Stimulated activated CD4-positive, alpha-beta T cell treated with anti-CD3 and anti-CD28 coated beads, Interleukin-4, amount 100 ng/mL, for 4 hours (primary cell): ENCODE results near the gene MTURN.
"Not testable (repeated sequence)": the region's sequence is repeated elsewhere in the genome, so short reads cannot be mapped to it uniquely, and the experiment has no call there.

ENCODE experiments used
- DNase-seq, 2 experiments: peaks; one replicate each; pipeline ENCODE4 v3.0.0-alpha.2; 2020

Gene MTURN

DNA sequence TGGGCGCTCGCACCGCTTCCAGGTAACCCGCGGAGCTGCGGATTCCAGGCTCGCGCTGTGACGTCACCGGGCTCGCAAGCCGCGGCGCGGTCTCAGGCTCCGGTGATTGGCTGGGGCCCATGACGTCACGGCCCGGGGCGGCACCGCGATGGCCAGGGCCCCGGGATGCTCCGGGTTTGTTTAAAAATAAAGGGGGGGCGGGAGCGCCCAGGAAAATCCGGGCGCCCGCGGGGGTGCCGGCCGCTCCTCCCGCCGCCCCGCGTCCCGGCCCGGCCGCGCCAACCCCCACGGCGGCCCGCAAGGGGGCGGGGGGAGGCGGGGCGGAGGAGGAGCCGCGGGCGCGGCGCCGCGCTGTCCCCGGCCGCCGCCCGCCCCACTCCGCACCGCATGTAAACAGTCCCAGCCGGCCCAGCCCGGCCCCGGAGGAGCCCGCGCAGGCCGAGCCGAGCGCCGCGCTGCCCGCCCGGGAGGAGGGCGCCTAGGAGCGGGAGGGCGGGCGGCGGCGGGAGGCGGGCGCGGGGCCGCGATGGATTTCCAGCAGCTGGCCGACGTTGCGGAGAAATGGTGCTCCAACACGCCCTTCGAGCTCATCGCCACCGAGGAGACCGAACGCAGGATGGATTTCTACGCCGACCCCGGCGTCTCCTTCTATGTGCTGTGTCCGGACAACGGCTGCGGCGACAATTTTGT, at the start of gene MTURN:
Gene MTURN (plus strand): TSS at position 376 of the 690 bp plus-strand sequence. CDS start 151 bp downstream, at position 527.
- peak; percentile 84 to 88 for DNase-seq

DNA sequence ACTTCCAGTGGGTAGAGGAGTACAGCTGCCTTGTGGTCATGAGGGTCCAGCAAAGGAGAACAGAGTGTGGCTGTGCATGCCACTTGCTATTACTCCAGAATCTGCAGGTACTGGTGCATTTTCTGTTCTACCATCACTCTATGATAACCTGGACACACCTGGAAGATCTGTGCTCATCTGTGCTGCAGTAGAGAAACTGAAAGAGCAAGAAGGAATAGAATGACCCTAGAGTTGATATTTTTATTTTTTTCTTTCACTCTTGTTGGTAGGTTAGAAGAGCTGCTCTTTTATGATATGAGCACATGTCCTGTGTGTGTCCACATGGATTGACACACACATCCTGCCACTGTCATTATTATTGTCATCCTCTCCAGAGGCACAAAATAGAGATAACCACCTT, 48.3 kb upstream of the MTURN start:
- DNase-seq = no peak

DNA sequence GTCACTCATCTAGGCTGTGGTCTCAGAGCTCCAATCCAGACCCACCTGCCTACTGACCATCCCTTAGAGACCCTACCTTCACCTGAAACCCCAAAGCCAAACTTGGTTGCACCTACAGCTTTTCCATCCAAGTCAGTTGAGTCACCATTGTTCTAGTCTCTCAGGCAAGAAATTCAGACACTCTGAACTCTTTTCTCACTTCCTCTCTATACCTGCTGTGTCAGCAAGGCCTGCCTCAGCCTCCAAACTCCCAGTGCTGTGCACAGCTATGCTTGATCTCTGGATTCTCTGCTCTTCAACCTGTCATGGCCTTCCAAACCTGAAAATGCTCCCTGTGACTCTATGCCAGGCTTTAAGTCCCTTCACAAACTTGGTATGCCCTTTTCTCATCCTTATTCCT, 47.4 kb upstream of the MTURN start:
- no peak for DNase-seq

DNA sequence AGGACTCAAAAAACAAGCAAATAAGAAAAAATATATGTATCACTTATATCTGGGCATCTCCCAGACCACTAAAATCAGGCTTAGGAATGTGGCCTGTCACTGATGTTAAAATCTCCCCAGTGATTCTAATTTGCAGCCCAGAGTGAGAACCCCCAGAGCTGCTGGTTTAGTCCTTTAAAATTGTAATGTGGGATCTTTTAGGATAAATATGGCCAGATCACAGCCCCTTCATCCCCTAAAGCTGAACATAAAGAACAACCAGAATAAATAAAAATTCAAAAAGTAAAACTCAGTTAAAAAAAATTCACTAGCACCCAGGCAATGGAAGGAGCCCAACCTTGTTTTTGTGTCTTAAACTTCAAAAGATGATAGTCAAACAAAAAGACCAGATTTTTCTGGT, 46.4 kb upstream of the MTURN start:
- no peak for DNase-seq

GRCh38 chr7:30090111-30090510, 44.7 kb upstream of the MTURN start:
- DNase-seq = no peak

DNA sequence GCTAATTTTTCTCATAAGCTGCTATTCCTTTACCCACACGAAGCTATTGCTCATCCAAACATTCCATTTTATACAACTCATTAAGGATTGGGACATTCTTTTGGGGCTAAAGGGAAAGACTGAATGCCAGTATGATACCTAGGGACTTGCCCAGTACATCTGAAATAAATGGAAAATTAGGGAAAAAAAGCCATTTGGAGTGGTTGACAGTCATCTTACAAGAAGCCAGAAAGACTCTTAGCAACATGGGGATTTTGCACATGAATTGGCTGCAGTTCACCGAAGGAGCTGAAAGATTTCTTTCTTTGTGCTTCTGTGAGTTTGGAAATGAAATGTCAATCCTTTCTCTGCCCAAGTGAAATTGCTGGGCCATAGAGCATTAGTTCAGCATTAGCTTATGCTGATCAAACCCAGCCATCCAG, 43.3 kb upstream of the MTURN start:
- no peak for DNase-seq

GRCh38 chr7:30091987-30092386, 42.8 kb upstream of the MTURN start:
- no peak for DNase-seq

GRCh38 chr7:30093420-30093952, 41.3 kb upstream of the MTURN start:
- no peak for DNase-seq

GRCh38 chr7:30098599-30098998, 36.2 kb upstream of the MTURN start:
- DNase-seq = not testable (repeated sequence)

GRCh38 chr7:30102281-30102680, 32.5 kb upstream of the MTURN start:
- no peak for DNase-seq

GRCh38 chr7:30104157-30104556, 30.6 kb upstream of the MTURN start:
- no peak for DNase-seq

GRCh38 chr7:30112103-30112713, 22.6 kb upstream of the MTURN start:
- no peak for DNase-seq

DNA sequence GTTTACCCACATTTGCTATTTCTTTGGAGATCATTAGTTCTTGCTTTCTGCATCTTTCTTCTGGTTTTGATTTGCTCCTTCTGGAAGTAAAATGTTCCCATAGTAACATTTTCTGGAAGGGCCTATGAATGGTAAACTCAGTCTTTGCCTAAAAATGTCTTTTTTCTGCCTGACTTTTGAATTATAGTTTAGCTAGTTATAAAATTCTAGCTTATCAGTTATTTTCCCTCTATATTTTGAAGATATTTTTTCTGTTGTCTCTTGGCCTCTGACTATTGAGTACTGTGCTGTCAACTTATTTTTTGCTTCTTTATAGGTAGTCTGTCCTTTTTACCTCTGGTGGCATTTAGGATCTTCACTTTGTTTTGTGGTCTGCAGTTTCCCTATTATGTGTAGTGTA, 21.6 kb upstream of the MTURN start:
- DNase-seq = no peak

- DNase-seq = no peak
These were observed 20.1 kb upstream of the MTURN start for GRCh38 chr7:30114536-30115238.

DNA sequence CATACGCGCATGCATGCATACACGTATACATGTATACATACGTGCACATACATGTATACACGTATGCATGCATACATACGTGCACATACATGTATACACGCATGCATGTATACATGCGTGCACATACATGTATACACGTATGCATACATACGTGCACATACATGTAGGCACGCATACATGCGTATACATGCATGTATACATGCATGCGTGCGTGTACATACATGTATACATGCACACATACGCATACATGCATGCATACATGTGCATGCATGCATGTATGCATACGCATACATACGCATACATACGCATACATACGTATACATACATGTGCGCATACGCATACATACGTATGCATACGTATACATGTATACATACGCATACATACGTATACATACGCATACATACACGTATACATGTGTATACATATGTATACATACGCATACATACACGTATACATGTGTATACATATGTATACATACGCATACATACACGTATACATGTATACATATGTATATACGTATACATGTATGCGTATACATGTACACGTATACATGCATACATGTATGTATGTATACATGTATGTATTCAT, 19.0 kb upstream of the MTURN start:
- no peak for DNase-seq

DNA sequence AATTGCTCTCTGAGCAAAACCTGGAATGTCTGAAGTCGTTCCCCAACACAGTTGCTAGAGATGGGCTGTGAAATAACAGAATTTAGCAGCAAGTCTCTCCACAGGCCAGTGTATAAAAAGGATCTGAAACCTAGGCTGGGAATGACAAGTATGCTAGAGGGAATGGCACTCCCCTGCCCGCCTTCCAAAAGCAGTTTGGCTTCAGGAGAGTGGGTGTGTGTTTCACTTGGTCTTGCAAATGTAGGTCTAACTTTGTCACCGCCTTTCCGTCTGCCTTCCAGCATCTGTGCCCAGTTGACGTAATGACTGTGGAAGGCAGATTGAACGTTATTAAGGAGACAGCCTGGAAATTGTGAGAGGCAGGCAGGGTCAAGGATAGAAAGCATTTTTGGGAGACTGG, 18.0 kb upstream of the MTURN start:
- DNase-seq = no peak

GRCh38 chr7:30117896-30118295, 16.9 kb upstream of the MTURN start:
- DNase-seq = no peak

DNA sequence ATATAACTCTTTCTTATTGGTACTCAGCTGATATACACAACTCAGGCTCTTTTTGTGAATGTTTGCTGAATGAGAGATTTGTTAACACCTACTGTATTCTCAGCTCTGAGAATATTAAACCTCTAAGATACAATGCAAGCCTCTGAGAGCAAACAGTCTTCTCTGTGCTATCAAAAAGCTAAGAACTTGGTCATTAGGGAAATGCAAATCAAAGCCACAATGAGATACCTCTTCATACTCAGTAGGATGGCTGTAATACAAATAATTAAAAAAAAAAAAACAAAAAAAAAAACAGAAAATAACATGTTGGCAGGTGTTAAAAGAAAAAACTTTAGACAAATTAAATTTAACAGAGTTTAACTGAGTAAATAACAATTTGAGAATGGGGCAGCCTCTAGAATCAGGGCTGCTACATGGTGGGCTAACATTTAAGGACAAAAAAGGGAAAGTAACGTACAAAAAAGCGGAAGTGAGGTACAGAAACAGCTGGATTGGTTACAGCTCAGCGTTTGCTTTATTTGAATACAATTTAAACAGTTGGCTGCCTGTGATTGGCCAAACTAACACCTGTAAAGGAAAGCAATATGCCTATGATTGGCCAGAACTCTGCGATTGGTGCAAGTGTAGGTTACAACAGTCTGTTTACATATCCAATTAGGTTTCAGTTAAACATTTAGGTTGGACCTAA, 14.8 kb upstream of the MTURN start:
- no peak for DNase-seq

DNA sequence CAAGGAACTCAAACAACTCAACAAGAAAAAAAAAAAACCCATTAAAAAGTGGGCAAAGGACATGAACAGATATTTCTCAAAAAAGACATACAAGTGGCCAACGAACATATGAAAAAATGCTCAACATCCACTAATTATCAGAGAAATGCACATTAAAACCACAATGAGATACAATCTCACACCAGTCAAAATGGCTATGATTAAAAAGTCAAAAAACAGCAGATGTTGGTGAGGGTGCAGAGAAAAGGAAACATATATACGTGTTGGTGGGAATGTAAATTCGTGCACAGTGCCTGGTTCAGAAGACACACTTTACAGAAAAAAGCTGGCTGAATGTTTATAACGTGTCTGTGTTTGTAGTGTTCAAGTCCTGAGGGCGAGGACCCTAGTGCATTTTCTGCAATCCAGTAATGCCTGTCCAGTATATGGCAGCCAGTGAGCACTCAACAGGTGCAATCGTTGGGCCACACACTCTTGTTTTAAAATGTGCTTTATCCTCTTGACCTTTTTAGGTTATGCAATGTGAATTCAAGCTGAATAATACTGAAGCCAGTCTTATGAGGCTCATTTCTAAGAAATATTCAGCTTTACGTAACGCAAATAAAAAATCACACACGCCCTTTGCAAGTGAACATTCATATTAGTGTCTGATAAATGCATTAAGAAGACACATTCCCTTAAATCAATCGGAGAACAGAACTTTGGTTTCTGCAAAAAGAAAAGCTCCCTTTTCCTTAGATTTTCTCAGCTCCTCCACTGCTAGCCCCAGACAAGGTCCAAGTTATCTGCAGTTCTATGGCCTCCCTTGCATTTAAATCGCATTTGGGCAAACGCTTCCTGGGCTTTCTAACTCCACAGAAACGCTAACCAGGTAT, 813 bp upstream of the MTURN start:
- DNase-seq = no peak

DNA sequence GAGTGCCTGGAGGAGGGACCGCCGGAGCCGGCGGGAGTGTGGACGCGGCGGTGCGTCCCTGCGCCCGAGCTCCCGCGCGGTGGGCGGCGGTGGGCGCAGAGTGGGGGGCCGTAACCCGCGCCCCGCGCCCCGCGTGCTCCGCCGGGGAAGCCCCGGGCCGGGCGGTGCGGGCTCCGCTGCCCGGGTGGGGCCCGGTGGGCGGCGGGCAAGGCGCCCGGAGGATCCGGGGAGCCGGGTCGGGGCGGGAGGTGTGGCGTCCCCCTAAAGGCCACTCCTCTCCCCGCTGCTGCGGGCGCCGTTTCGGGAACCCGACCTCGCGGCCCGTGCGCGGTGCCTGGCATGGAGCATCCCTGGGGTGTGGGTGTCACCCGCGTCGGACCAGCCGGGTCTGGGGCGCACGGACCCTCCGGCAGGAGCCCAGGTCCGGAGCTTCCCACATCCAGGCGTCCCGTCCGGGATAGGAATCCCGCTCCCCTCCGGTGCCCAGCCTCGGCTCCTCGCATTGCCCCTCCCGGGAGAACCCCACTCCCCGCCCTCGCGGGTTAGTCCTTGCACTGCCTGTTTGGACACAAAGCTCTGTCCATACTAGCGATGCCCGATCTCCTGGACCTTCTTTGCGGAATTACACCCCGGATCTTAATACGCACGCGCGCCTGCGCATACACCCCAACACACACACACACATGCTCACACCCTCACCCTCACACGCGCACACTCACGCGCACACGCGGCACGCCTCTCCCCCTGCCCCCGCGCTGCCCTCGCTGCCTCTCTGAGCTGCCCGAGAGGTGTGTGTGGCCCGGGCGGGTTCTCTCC, 723 bp downstream of the MTURN start:
- peak; percentile 49 to 65 for DNase-seq
